ENCODE results near the gene KDM2A.

- TF ChIP-seq CTCF (IDR thresholded peaks at IDR 0.05; ENCODE audit: insufficient read depth, low read depth, low read length) = no peak
- no peak for TF ChIP-seq EZH2 (IDR thresholded peaks at IDR 0.05; ENCODE audit: insufficient read depth, low read length)
These were observed 55.2 kb downstream of the KDM2A start for GRCh38 chr11:67174311-67174710.

Data from astrocyte (in vitro differentiated cells and primary cell).